ENCODE measurements around the gene A1CF. TPM values are rescaled to one million over a fixed set of nuclear protein-coding genes. Genes with fewer than 3 reads are reported as not detected.
"Not testable (repeated sequence)": the region's sequence is repeated elsewhere in the genome, so short reads cannot be mapped to it uniquely, and the experiment has no call there.

The A1CF gene
- total and polyA plus RNA-seq, 2 of the 8 experiments (the other 6 are each of a cell fraction or from before 2014, with no cell fraction given) = not detected

DNA sequence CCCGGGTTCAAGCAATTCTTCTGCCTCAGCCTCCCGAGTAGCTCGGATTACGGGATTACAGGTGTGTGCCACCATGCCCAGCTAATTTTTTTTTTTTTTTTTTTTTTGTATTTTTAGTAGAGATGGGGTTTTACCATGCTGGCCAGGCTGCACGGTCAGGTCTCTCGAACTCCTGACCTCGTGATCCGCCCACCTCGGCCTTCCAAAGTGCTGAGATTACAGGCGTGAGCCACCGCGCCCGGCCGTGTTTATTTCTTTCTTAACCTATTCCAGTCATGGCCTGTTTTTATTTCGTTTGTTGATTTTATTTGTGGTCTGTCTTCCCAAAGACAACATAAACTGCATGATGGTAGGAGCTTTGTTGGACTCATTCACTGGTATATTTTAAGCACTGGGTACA lies 20.4 kb upstream of the A1CF start:
- H3K79me1 ChIP-seq (ENCODE audit: low read depth, low read length); H4K5ac ChIP-seq (ENCODE audit: insufficient read length, low read depth, low read length): not testable (repeated sequence)

More for the DNA sequence above, 20.4 kb upstream of the A1CF start:
- H3K23me2 ChIP-seq (ENCODE audit: low read depth, low read length); H3K4ac ChIP-seq (replicated peaks; ENCODE audit: insufficient read length, low read depth, low read length); H3K36me3 ChIP-seq (ENCODE audit: control insufficient read depth in 2 of 4, insufficient read depth in 4 of 4, low read length in 3 of 4); H3K14ac ChIP-seq (ENCODE audit: insufficient read length); H3K9me3 ChIP-seq (ENCODE audit: insufficient read depth in 2 of 2, low read depth in 1 of 2, low read length in 1 of 2); H4K8ac ChIP-seq (ENCODE audit: extremely low read depth, insufficient read depth, low read length); H4K20me1 ChIP-seq (replicated peaks in 1 of 2; ENCODE audit: control insufficient read depth in 1 of 2, insufficient read depth in 2 of 2, low read length in 2 of 2); H3K56ac ChIP-seq (replicated peaks; ENCODE audit: insufficient read length, low read depth, low read length); H3K4me1 ChIP-seq (replicated peaks in 1 of 4; ENCODE audit: control insufficient read depth in 3 of 4, insufficient read depth in 4 of 4, low read length in 3 of 4); H3K23ac ChIP-seq (ENCODE audit: insufficient read length); H2BK5ac ChIP-seq (ENCODE audit: low read depth, low read length); POLR2A ChIA-PET (ENCODE audit: partially characterized antibody); FAIRE-seq; H2AFZ ChIP-seq (ENCODE audit: low read length); H3K18ac ChIP-seq (ENCODE audit: extremely low read depth, low read length); DNase-seq (ENCODE audit: low read depth in 1 of 2, low spot score in 2 of 2); H2BK12ac ChIP-seq (ENCODE audit: low read depth, low read length); H3K4me3 ChIP-seq (ENCODE audit: extremely low read depth in 1 of 4, insufficient read depth in 2 of 4, low read depth in 3 of 4, low read length in 4 of 4); H2AK5ac ChIP-seq (ENCODE audit: low read depth, low read length); H3K27ac ChIP-seq (ENCODE audit: low read depth, low read length); H4K91ac ChIP-seq (replicated peaks; ENCODE audit: insufficient read length, low read length); H2BK20ac ChIP-seq (ENCODE audit: low read length); H3K79me2 ChIP-seq (ENCODE audit: control insufficient read depth in 1 of 2, insufficient read depth in 2 of 2, low read length in 2 of 2); H3K27me3 ChIP-seq (replicated peaks in 1 of 4; ENCODE audit: control insufficient read depth in 3 of 4, extremely low read depth in 1 of 4, insufficient read depth in 3 of 4, low read length in 3 of 4); H2BK15ac ChIP-seq (ENCODE audit: low read length); H3K4me2 ChIP-seq (ENCODE audit: insufficient read depth in 1 of 2, low read depth in 2 of 2, low read length in 2 of 2); H2BK120ac ChIP-seq (replicated peaks; ENCODE audit: low read depth, low read length); H3K9ac ChIP-seq (replicated peaks in 1 of 4; ENCODE audit: extremely low read depth in 1 of 4, low read depth in 3 of 4, low read length in 3 of 4): not testable (repeated sequence)
- 92% methylated on average over 12 of the region's 15 CpGs; no CpG with 5 or more reads in 1 of the 2 experiments for WGBS, 2 experiments (ENCODE audit: extremely low coverage in 1 of 2, insufficient coverage in 1 of 2, insufficient read length in 1 of 2, insufficient replicate concordance in 2 of 2, low coverage in 1 of 2, low lambda C conversion rate in 2 of 2, missing lambda C conversion rate in 1 of 2)
- CTCF ChIA-PET (ENCODE audit: partially characterized antibody) = interaction anchor here (1.7 kb wide), 1 partner anchor 12 kb away, joined by 3 read pairs; no protein-coding TSS in a partner anchor
